RWPE1 (cell line): ENCODE results near the gene CCNB1IP1.
"Not testable (repeated sequence)": the region's sequence is repeated elsewhere in the genome, so short reads cannot be mapped to it uniquely, and the experiment has no call there.

Experiments used
- CTCF ChIA-PET: fragments of 350-600 bp; sonication (Branson Sonifier 250); formaldehyde crosslinking; extraction: SDS; loops from one replicate; lab custom pipeline; 2021; lab: Yijun Ruan, JAX
- POLR2A ChIA-PET: fragments of 400-600 bp; formaldehyde crosslinking; extraction: SDS; loops from one replicate; lab custom pipeline; 2020; ENCODE audit warnings: antibody characterized with exemption; ENCODE audit not compliant: low non-redundant PET; lab: Yijun Ruan, JAX
- DNase-seq: peaks from one replicate; pipeline ENCODE4 v3.0.0; 2012; ENCODE audit warnings: low spot score
- H3K27ac ChIP-seq: fragments of 450-650 bp; 2 replicates; pipeline ENCODE4 v1.5.1; 2017
- CTCF ChIP-seq: fragments of 450-650 bp; conservative IDR thresholded peaks from 2 replicates; pipeline ENCODE4 v1.5.1; 2017; ENCODE audit warnings: low read depth, mild to moderate bottlenecking

Gene CCNB1IP1

GRCh38 chr14:20376071-20376588 lies 43.1 kb upstream of the CCNB1IP1 start:
- POLR2A ChIA-PET = no interaction called here
- no peak for DNase-seq
- no peak overlapping the region for H3K27ac ChIP-seq
- TF ChIP-seq CTCF = no peak
- CTCF ChIA-PET = no interaction called here

DNA sequence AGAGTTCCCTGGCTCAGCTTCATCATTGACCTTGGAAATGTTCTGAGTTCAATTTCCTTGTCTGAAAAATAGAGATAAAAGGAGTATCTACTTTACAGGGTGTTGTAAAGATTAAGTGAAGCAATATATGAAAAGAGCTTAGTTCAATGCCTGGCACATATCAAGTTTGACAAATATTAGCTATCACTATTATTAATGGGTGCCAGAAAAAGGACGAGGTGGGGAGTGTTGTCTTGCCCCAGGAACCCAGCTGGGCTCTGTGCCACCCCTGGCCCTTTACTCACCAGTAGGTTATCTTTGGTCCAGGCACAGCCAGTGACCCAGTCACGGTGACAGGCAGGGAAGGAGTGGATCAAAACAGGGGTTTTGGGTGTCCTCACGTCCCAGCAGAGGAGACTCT lies 42.4 kb upstream of the CCNB1IP1 start:
- DNase-seq = no peak
- ChIA-PET POLR2A (no interaction called here), CTCF (no interaction called here)
- no peak overlapping the region for H3K27ac ChIP-seq
- no peak for TF ChIP-seq CTCF

DNA sequence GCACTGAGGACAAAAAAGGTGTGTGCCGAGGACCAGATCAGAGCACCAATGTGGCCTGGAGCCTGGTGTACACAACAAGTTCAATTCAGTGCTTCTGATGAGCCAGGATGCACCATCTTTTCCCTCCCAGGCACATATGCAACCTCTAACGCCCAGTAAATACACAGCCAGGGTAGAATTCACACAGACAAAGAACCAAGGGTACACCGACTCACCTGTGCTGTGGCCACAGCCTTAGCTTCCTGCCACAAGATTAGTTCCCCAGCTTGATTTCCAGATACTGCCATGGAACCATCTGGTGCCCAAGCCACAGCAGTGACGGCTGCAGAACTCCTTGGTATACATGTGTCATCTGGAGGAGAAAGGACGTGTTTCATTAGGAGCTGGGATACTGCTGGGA lies 39.7 kb upstream of the CCNB1IP1 start:
- POLR2A ChIA-PET = no interaction called here
- CTCF ChIA-PET = no interaction called here

GRCh38 chr14:20365928-20366327 lies 32.8 kb upstream of the CCNB1IP1 start:
- TF ChIP-seq CTCF = no peak
- ChIA-PET POLR2A (no interaction called here), CTCF (interaction anchor here (0.5 kb wide), 1 partner anchor 30 kb away, joined by 3 read pairs; no protein-coding TSS in a partner anchor)
- DNase-seq = no peak
- no peak overlapping the region for H3K27ac ChIP-seq

More for the DNA sequence above, 39.7 kb upstream of the CCNB1IP1 start:
- no peak for TF ChIP-seq CTCF
- no peak for DNase-seq
- H3K27ac ChIP-seq = no peak overlapping the region

GRCh38 chr14:20358474-20358873 lies 25.4 kb upstream of the CCNB1IP1 start:
- DNase-seq, POLR2A ChIA-PET, CTCF ChIA-PET, H3K27ac ChIP-seq: not testable (repeated sequence)

DNA sequence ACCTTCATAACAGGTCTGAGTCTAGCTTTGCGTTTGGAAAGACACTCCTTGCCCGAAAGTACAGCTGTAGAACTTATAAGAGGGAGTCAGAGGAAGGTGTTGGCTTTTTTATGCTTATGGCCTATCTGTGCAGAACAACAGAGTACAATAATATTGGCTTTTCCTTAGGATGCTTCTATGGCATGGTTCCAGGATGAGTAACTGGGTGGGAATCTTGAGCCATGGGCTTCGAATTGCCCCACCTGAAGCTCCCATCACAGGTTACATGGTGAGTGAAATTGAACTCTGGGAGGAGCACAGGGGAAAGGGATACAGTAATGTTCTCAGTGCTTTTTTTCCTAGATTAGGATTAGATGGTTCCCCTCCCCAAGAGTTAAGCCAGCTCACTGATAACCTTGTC lies 23.3 kb upstream of the CCNB1IP1 start:
- H3K27ac ChIP-seq = no peak overlapping the region
- no peak for TF ChIP-seq CTCF
- DNase-seq = peak; percentile 26
- ChIA-PET POLR2A (no interaction called here), CTCF (interaction anchor here (0.8 to 1.0 kb wide), 2 partner anchors 14 to 18 kb away, joined by 3 read pairs; no protein-coding TSS in a partner anchor)

GRCh38 chr14:20350860-20351259 lies 17.8 kb upstream of the CCNB1IP1 start:
- POLR2A ChIA-PET = no interaction called here
- CTCF ChIA-PET = interaction anchor here (0.6 to 1.3 kb wide), 2 partner anchors 66 to 248 kb away, joined by 3 read pairs; no protein-coding TSS in a partner anchor
- H3K27ac ChIP-seq = no peak overlapping the region
- TF ChIP-seq CTCF = no peak
- no peak for DNase-seq
